ENCODE data around the gene U2AF2.

Gene U2AF2

GRCh38 chr19:55621673-55622231 is 33.1 kb upstream of the U2AF2 start:
- DNase-seq (ENCODE audit: low read depth in 1 of 2, low spot score in 1 of 2) = no peak

- no peak for DNase-seq (ENCODE audit: low read depth in 1 of 2, low spot score in 1 of 2)
Measured at GRCh38 chr19:55622242-55622969, 32.4 kb upstream of the U2AF2 start.

- no peak for DNase-seq (ENCODE audit: low read depth in 1 of 2, low spot score in 1 of 2)
Measured at GRCh38 chr19:55623130-55623529, 31.7 kb upstream of the U2AF2 start.

- no peak for DNase-seq (ENCODE audit: low read depth in 1 of 2, low spot score in 1 of 2)
Measured at GRCh38 chr19:55623561-55623960, 31.3 kb upstream of the U2AF2 start.

GRCh38 chr19:55624109-55625003 is 30.5 kb upstream of the U2AF2 start, which contains the start of gene ZNF784:
Gene ZNF784 (minus strand): TSS chr19:55624566. CDS start chr19:55624561, 5 bp downstream.
- peak; percentile 90 to 92 for DNase-seq (ENCODE audit: low read depth in 1 of 2, low spot score in 1 of 2)

GRCh38 chr19:55625004-55625326 is 29.9 kb upstream of the U2AF2 start:
- no peak for DNase-seq (ENCODE audit: low read depth in 1 of 2, low spot score in 1 of 2)

GRCh38 chr19:55626350-55626749 is 28.5 kb upstream of the U2AF2 start:
- no peak for DNase-seq (ENCODE audit: low read depth in 1 of 2, low spot score in 1 of 2)

- peak in 1 of 2 donors; percentile 74 for DNase-seq (ENCODE audit: low read depth in 1 of 2, low spot score in 1 of 2)
Measured at GRCh38 chr19:55632463-55632834, 22.4 kb upstream of the U2AF2 start.

GRCh38 chr19:55633861-55634260 is 21.0 kb upstream of the U2AF2 start:
- DNase-seq (ENCODE audit: low read depth in 1 of 2, low spot score in 1 of 2) = no peak

- no peak for DNase-seq (ENCODE audit: low read depth in 1 of 2, low spot score in 1 of 2)
Measured at GRCh38 chr19:55635334-55635717, 19.5 kb upstream of the U2AF2 start.

- DNase-seq (ENCODE audit: low read depth in 1 of 2, low spot score in 1 of 2) = no peak
Measured at GRCh38 chr19:55635856-55636440, 18.9 kb upstream of the U2AF2 start.

- no peak for DNase-seq (ENCODE audit: low read depth in 1 of 2, low spot score in 1 of 2)
Measured at GRCh38 chr19:55636723-55637122, 18.1 kb upstream of the U2AF2 start.

GRCh38 chr19:55637534-55637933 is 17.3 kb upstream of the U2AF2 start:
- DNase-seq (ENCODE audit: low read depth in 1 of 2, low spot score in 1 of 2) = no peak

GRCh38 chr19:55638864-55639359 is 15.9 kb upstream of the U2AF2 start:
- DNase-seq (ENCODE audit: low read depth in 1 of 2, low spot score in 1 of 2) = no peak

- DNase-seq (ENCODE audit: low read depth in 1 of 2, low spot score in 1 of 2) = peak; percentile 58 to 61
Measured at GRCh38 chr19:55640043-55640576, 14.7 kb upstream of the U2AF2 start.

GRCh38 chr19:55640577-55641425 is 14.0 kb upstream of the U2AF2 start, which contains the start of gene ZNF580:
Gene ZNF580 (plus strand): TSS chr19:55641002. CDS start chr19:55642509, 1,507 bp downstream.
- peak; percentile 27 to 60 for DNase-seq (ENCODE audit: low read depth in 1 of 2, low spot score in 1 of 2)

GRCh38 chr19:55641426-55642152 is 13.2 kb upstream of the U2AF2 start:
- no peak for DNase-seq (ENCODE audit: low read depth in 1 of 2, low spot score in 1 of 2)

- no peak for DNase-seq (ENCODE audit: low read depth in 1 of 2, low spot score in 1 of 2)
Measured at GRCh38 chr19:55642153-55643002, 12.5 kb upstream of the U2AF2 start.
